HEK293T (cell line): ENCODE measurements around the gene HERC3.
"Not testable (repeated sequence)": the region's sequence is repeated elsewhere in the genome, so short reads cannot be mapped to it uniquely, and the experiment has no call there.

Experiments used
- CTCF ChIA-PET: fragments of 350-600 bp; formaldehyde crosslinking; extraction: SDS; loops from one replicate; lab custom pipeline; 2021; ENCODE audit warnings: antibody characterized with exemption, inconsistent platforms; lab: Yijun Ruan, JAX
- POLR2A ChIA-PET: fragments of 350-600 bp; formaldehyde crosslinking; extraction: SDS; loops from one replicate; lab custom pipeline; 2020; ENCODE audit warnings: antibody characterized with exemption, inconsistent platforms; lab: Yijun Ruan, JAX
- DNase-seq: peaks from one replicate; pipeline ENCODE4 v3.0.0; 2012; ENCODE audit warnings: mixed read lengths; ENCODE audit errors: extremely low spot score
- ARNT ChIP-seq: fragments of 450-650 bp; IDR thresholded peaks from 2 replicates; pipeline ENCODE4 v1.6.1; 2017; ENCODE audit warnings: mild to moderate bottlenecking
- BHLHE40 ChIP-seq: fragments of 450-650 bp; IDR thresholded peaks from 2 replicates; pipeline ENCODE4 v1.6.1; 2016; ENCODE audit warnings: mild to moderate bottlenecking, moderate library complexity, borderline replicate concordance
- CTBP1 ChIP-seq: fragments of 450-650 bp; IDR thresholded peaks from 2 replicates; pipeline ENCODE4 v1.6.1; 2016; ENCODE audit warnings: borderline replicate concordance
- ELF4 ChIP-seq: fragments of 450-650 bp; IDR thresholded peaks from 2 replicates; pipeline ENCODE4 v1.6.1; 2017; ENCODE audit warnings: antibody characterized with exemption
- FOXA1 ChIP-seq: fragments of 450-650 bp; IDR thresholded peaks from 2 replicates; pipeline ENCODE4 v1.6.1; 2016; ENCODE audit warnings: mild to moderate bottlenecking
- FOXK2 ChIP-seq: fragments of 450-650 bp; IDR thresholded peaks from 2 replicates; pipeline ENCODE4 v1.6.1; 2016; ENCODE audit warnings: mild to moderate bottlenecking
- FOXM1 ChIP-seq: fragments of 450-650 bp; IDR thresholded peaks from 2 replicates; pipeline ENCODE4 v1.6.1; 2017; ENCODE audit warnings: mild to moderate bottlenecking, borderline replicate concordance
- HDGF ChIP-seq: fragments of 450-650 bp; IDR thresholded peaks from 2 replicates; pipeline ENCODE4 v1.6.1; 2017; ENCODE audit warnings: antibody characterized with exemption, borderline replicate concordance
- L3MBTL2 ChIP-seq: fragments of 450-650 bp; conservative IDR thresholded peaks from 2 replicates; pipeline ENCODE4 v1.6.1; 2016; ENCODE audit warnings: mild to moderate bottlenecking
- LEF1 ChIP-seq: fragments of 450-650 bp; IDR thresholded peaks from 2 replicates; pipeline ENCODE4 v1.6.1; 2017; ENCODE audit warnings: mild to moderate bottlenecking, borderline replicate concordance
- NFRKB ChIP-seq: fragments of 450-650 bp; IDR thresholded peaks from 2 replicates; pipeline ENCODE4 v1.6.1; 2016; ENCODE audit warnings: mild to moderate bottlenecking, moderate library complexity
- PKNOX1 ChIP-seq: fragments of 450-650 bp; IDR thresholded peaks from 2 replicates; pipeline ENCODE4 v1.6.1; 2016
- SP1 ChIP-seq: fragments of 450-650 bp; IDR thresholded peaks from 2 replicates; pipeline ENCODE4 v1.6.1; 2017
- SUZ12 ChIP-seq: fragments of 450-650 bp; IDR thresholded peaks from 2 replicates; pipeline ENCODE4 v1.6.1; 2016; ENCODE audit warnings: mild to moderate bottlenecking
- TARDBP ChIP-seq: fragments of 450-650 bp; IDR thresholded peaks from 2 replicates; pipeline ENCODE4 v1.6.1; 2016
- ZNF384 ChIP-seq: fragments of 450-650 bp; IDR thresholded peaks from 2 replicates; pipeline ENCODE4 v1.6.1; 2016

Gene HERC3

GRCh38 chr4:88604978-88605678, 12.8 kb downstream of the HERC3 start:
- no peak for DNase-seq
- ChIA-PET CTCF (no interaction called here), POLR2A (no interaction called here)
- TF ChIP-seq FOXA1: no peak
- TF ChIP-seq FOXM1: no peak
- TF ChIP-seq ARNT: no peak
- TF ChIP-seq FOXK2: no peak
- TF ChIP-seq SUZ12: no peak

GRCh38 chr4:88605736-88606135, 13.5 kb downstream of the HERC3 start:
- DNase-seq: no peak
- TF ChIP-seq BHLHE40 (no peak), SP1 (no peak), ZNF384 (no peak), TARDBP (no peak), LEF1 (no peak), FOXA1 (no peak), PKNOX1 (no peak), ARNT (no peak), FOXM1 (no peak), ELF4 (no peak), SUZ12 (no peak), NFRKB (no peak), L3MBTL2 (no peak), HDGF (no peak), CTBP1 (no peak), FOXK2 (no peak)
- CTCF ChIA-PET: no interaction called here
- POLR2A ChIA-PET: no interaction called here

- ChIA-PET CTCF (no interaction called here), POLR2A (no interaction called here)
- TF ChIP-seq SUZ12 (no peak), HDGF (no peak), ARNT (no peak), CTBP1 (no peak), FOXK2 (no peak)
- DNase-seq: no peak
These were observed 14.6 kb downstream of the HERC3 start for GRCh38 chr4:88606832-88607231.

- POLR2A ChIA-PET: no interaction called here
- DNase-seq: no peak
- CTCF ChIA-PET: no interaction called here
- no peak for TF ChIP-seq NFRKB
- no peak for TF ChIP-seq LEF1
- no peak for TF ChIP-seq PKNOX1
- no peak for TF ChIP-seq ELF4
- no peak for TF ChIP-seq CTBP1
- no peak for TF ChIP-seq FOXK2
- TF ChIP-seq BHLHE40: no peak
- TF ChIP-seq L3MBTL2: no peak
- TF ChIP-seq ARNT: no peak
- no peak for TF ChIP-seq ZNF384
These were observed 17.1 kb downstream of the HERC3 start for GRCh38 chr4:88609387-88609786.

- DNase-seq, POLR2A ChIA-PET: not testable (repeated sequence)
- CTCF ChIA-PET: interaction anchor here (0.6 kb wide), 1 partner anchor 71 kb away, joined by 3 read pairs; no protein-coding TSS in a partner anchor
These were observed 17.5 kb downstream of the HERC3 start for GRCh38 chr4:88609794-88610193.

- DNase-seq: no peak
- TF ChIP-seq ARNT (no peak), FOXM1 (no peak), HDGF (no peak), BHLHE40 (no peak)
- CTCF ChIA-PET: no interaction called here
- POLR2A ChIA-PET: no interaction called here
These were observed 18.5 kb downstream of the HERC3 start for GRCh38 chr4:88610771-88611170.

- peak; percentile 24 for DNase-seq
- TF ChIP-seq PKNOX1: peak; percentile 67
- no peak for TF ChIP-seq SUZ12
- no peak for TF ChIP-seq TARDBP
- no peak for TF ChIP-seq ZNF384
- TF ChIP-seq FOXM1: no peak
- POLR2A ChIA-PET: interaction anchor here (1.1 kb wide), 1 partner anchor 90 kb away, joined by 3 read pairs; the partner anchor contains the start of gene PYURF
- CTCF ChIA-PET: no interaction called here
These were observed 21.2 kb downstream of the HERC3 start for GRCh38 chr4:88613417-88613875.
